WTC11 (cell line): ENCODE data around the gene MACROD2. TPM values are rescaled to one million over a fixed set of nuclear protein-coding genes. Genes with fewer than 3 reads are reported as not detected.

Source experiments
- ATAC-seq: fragments of 200-7000 bp; cut with Tn5 transposase; 2 replicates; pipeline ENCODE4 v1.10.0; 2021; ENCODE audit warnings: mild to moderate bottlenecking, moderate library complexity
- CTCF ChIA-PET: fragments of 300-600 bp; sonication (Branson Sonifier 250); formaldehyde crosslinking; loops from one replicate; lab custom pipeline; 2021; ENCODE audit warnings: antibody characterized with exemption; lab: Charles Lee
- POLR2A ChIA-PET: fragments of 350-600 bp; sonication (Branson Sonifier 250); formaldehyde crosslinking; loops from one replicate; lab custom pipeline; 2021; ENCODE audit warnings: antibody characterized with exemption; lab: Charles Lee
- DNase-seq: peaks from one replicate; pipeline ENCODE4 v3.0.0; 2021; ENCODE audit warnings: low spot score
- H3K27ac Mint-ChIP-seq: 2 replicates; pipeline ENCODE4 v1.8.0; 2021; ENCODE audit warnings: mixed read lengths
- H3K27me3 Mint-ChIP-seq: 2 replicates; pipeline ENCODE4 v1.8.0; 2021; ENCODE audit warnings: low read depth, mild to moderate bottlenecking, moderate library complexity, mixed read lengths
- H3K36me3 Mint-ChIP-seq: 2 replicates; pipeline ENCODE4 v1.8.0; 2021; ENCODE audit warnings: mixed read lengths
- H3K4me1 Mint-ChIP-seq: 2 replicates; pipeline ENCODE4 v1.8.0; 2022; ENCODE audit warnings: mixed read lengths
- H3K4me3 Mint-ChIP-seq: 2 replicates; pipeline ENCODE4 v1.8.0; 2021; ENCODE audit warnings: mild to moderate bottlenecking, moderate library complexity, mixed read lengths
- H3K9me3 Mint-ChIP-seq: 2 replicates; pipeline ENCODE4 v1.8.0; 2021; ENCODE audit warnings: mixed read lengths
- CREM ChIP-seq: sonication (generic); formaldehyde crosslinking; IDR thresholded peaks from 2 replicates; pipeline ENCODE4 v1.8.1; 2022; ENCODE audit warnings: mild to moderate bottlenecking, missing genetic modification reagents, moderate library complexity
- GRHL2 ChIP-seq: fragments of 250-450 bp; sonication (Bioruptor Pico); IDR thresholded peaks from 2 replicates; pipeline ENCODE4 v1.8.0; 2022; ENCODE audit warnings: mild to moderate bottlenecking, moderate library complexity; ENCODE audit not compliant: insufficient replicate concordance, severe bottlenecking
- HMGA2 ChIP-seq: fragments of 250-450 bp; sonication (Bioruptor Pico); IDR thresholded peaks from 2 replicates; pipeline ENCODE4 v1.4.0; 2021; ENCODE audit warnings: mild to moderate bottlenecking, moderate library complexity
- IRF2 ChIP-seq: sonication (generic); formaldehyde crosslinking; IDR thresholded peaks from 2 replicates; pipeline ENCODE4 v1.8.0; 2022; ENCODE audit warnings: low read depth, missing genetic modification reagents, borderline replicate concordance
- KAT7 ChIP-seq: sonication (generic); formaldehyde crosslinking; IDR thresholded peaks from 2 replicates; pipeline ENCODE4 v1.8.1; 2023; ENCODE audit warnings: missing genetic modification reagents, mild to moderate bottlenecking, borderline replicate concordance
- NFE2L1 ChIP-seq: sonication (generic); formaldehyde crosslinking; IDR thresholded peaks from 2 replicates; pipeline ENCODE4 v1.8.1; 2023; ENCODE audit warnings: missing genetic modification reagents
- PRRX2 ChIP-seq: fragments of 250-450 bp; sonication (Bioruptor Pico); IDR thresholded peaks from 2 replicates; pipeline ENCODE4 v1.8.0; 2021; ENCODE audit warnings: mild to moderate bottlenecking
- SMAD3 ChIP-seq: sonication (generic); formaldehyde crosslinking; IDR thresholded peaks from 2 replicates; pipeline ENCODE4 v1.8.0; 2022; ENCODE audit warnings: missing genetic modification reagents, mild to moderate bottlenecking, borderline replicate concordance
- SMAD4 ChIP-seq: sonication (generic); formaldehyde crosslinking; IDR thresholded peaks from 2 replicates; pipeline ENCODE4 v1.8.0; 2022; ENCODE audit warnings: mild to moderate bottlenecking, missing genetic modification reagents
- SP1 ChIP-seq: sonication (generic); formaldehyde crosslinking; conservative IDR thresholded peaks from 2 replicates; pipeline ENCODE4 v1.8.1; 2022; ENCODE audit warnings: missing genetic modification reagents
- TCF7 ChIP-seq: sonication (generic); formaldehyde crosslinking; IDR thresholded peaks from 2 replicates; pipeline ENCODE4 v1.8.0; 2022; ENCODE audit warnings: mild to moderate bottlenecking, low read depth, missing genetic modification reagents, moderate library complexity
- TEAD1 ChIP-seq: sonication (generic); formaldehyde crosslinking; IDR thresholded peaks from 2 replicates; pipeline ENCODE4 v1.8.0; 2022; ENCODE audit warnings: mild to moderate bottlenecking, missing genetic modification reagents
- ZNF138 ChIP-seq: sonication (generic); formaldehyde crosslinking; conservative IDR thresholded peaks from 2 replicates; pipeline ENCODE4 v1.8.1; 2022; ENCODE audit warnings: mild to moderate bottlenecking, moderate library complexity, missing genetic modification reagents
- ZNF423 ChIP-seq: fragments of 250-450 bp; sonication (Bioruptor Pico); IDR thresholded peaks from 2 replicates; pipeline ENCODE4 v2.1.2; 2022; ENCODE audit warnings: mild to moderate bottlenecking, moderate library complexity
- total RNA-seq: library from RNA; stranded (reverse); gene quantifications from 3 replicates; pipeline ENCODE4 v1.2.3, GENCODE V29; 2021
- TF ChIP-seq, protein P1 (sequence below): fragments of 250-450 bp; sonication (Bioruptor Pico); IDR thresholded peaks from 2 replicates; pipeline ENCODE4 v1.9.0; 2021; ENCODE audit warnings: mild to moderate bottlenecking
- TF ChIP-seq, protein P2 (sequence below): fragments of 250-450 bp; sonication (Bioruptor Pico); IDR thresholded peaks from 2 replicates; pipeline ENCODE4 v2.1.2; 2022; ENCODE audit warnings: mild to moderate bottlenecking, moderate library complexity
- TF ChIP-seq, protein P3 (sequence below): sonication (generic); formaldehyde crosslinking; conservative IDR thresholded peaks from 2 replicates; pipeline ENCODE4 v1.8.1; 2023; ENCODE audit warnings: mild to moderate bottlenecking, low read depth, missing genetic modification reagents, moderate library complexity
- TF ChIP-seq, protein P4 (sequence below): sonication (generic); formaldehyde crosslinking; IDR thresholded peaks from 2 replicates; pipeline ENCODE4 v1.8.0; 2022; ENCODE audit warnings: mild to moderate bottlenecking, missing genetic modification reagents
- TF ChIP-seq, protein P5 (sequence below): sonication (generic); formaldehyde crosslinking; IDR thresholded peaks from 2 replicates; pipeline ENCODE4 v1.8.1; 2022; ENCODE audit warnings: low read depth, mild to moderate bottlenecking, moderate library complexity, missing genetic modification reagents, borderline replicate concordance
- TF ChIP-seq, protein P6 (sequence below): sonication (generic); formaldehyde crosslinking; IDR thresholded peaks from 2 replicates; pipeline ENCODE4 v1.8.0; 2022; ENCODE audit warnings: mild to moderate bottlenecking, missing genetic modification reagents
- TF ChIP-seq, protein P7 (sequence below): sonication (generic); formaldehyde crosslinking; IDR thresholded peaks from 2 replicates; pipeline ENCODE4 v1.8.1; 2023; ENCODE audit warnings: mild to moderate bottlenecking, missing genetic modification reagents

Gene MACROD2
- total RNA-seq, 1 experiment from 2014 or later, result 4.1 TPM

DNA sequence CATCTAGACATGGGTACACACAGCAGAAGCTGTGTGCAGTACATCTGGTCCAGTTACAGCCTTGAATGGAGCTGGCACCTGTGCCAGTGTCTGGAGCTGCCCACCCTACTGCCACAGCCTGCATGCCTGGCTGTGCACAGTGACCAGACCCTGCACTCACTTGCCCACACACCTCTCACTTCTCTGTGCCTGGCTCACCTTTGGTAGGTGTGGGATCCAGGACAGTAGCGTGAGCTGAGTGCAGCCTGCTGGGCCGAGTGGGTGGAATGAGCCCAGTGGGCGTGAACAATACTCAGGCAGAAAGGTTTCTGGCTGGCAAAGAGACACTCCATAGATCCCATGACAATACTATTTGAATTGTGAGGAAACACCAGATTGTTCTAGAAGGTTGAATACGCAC is 1181.6 kb downstream of the MACROD2 start:
- Mint-ChIP-seq H3K4me3 (no peak overlapping the region), H3K9me3 (peaks cover 3% of the 10 kb centered on the region; the same call in 1 of the 2 replicates), H3K36me3 (no peaks in the 10 kb centered on the region), H3K27me3 (no peaks in the 10 kb centered on the region), H3K27ac (no peak overlapping the region), H3K4me1 (no peaks in the 10 kb centered on the region)
- no peak for DNase-seq
- ChIA-PET POLR2A (no interaction called here), CTCF (no interaction called here)
- no peak for ATAC-seq
- no peak for TF ChIP-seq NFE2L1 (CRISPR knock-in tag)
- TF ChIP-seq GRHL2 (CRISPR knock-in tag), result no peak
- TF ChIP-seq, protein P1, sequence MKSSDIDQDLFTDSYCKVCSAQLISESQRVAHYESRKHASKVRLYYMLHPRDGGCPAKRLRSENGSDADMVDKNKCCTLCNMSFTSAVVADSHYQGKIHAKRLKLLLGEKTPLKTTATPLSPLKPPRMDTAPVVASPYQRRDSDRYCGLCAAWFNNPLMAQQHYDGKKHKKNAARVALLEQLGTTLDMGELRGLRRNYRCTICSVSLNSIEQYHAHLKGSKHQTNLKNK, result no peak
- no peak for TF ChIP-seq HMGA2 (CRISPR knock-in tag)
- no peak for TF ChIP-seq IRF2 (CRISPR knock-in tag)
- no peak for TF ChIP-seq SP1
- TF ChIP-seq, protein P2, sequence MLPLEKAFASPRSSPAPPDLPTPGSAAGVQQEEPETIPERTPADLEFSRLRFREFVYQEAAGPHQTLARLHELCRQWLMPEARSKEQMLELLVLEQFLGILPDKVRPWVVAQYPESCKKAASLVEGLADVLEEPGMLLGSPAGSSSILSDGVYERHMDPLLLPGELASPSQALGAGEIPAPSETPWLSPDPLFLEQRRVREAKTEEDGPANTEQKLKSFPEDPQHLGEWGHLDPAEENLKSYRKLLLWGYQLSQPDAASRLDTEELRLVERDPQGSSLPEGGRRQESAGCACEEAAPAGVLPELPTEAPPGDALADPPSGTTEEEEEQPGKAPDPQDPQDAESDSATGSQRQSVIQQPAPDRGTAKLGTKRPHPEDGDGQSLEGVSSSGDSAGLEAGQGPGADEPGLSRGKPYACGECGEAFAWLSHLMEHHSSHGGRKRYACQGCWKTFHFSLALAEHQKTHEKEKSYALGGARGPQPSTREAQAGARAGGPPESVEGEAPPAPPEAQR (CRISPR knock-in tag), result no peak
- no peak for TF ChIP-seq TEAD1 (CRISPR knock-in tag)

DNA sequence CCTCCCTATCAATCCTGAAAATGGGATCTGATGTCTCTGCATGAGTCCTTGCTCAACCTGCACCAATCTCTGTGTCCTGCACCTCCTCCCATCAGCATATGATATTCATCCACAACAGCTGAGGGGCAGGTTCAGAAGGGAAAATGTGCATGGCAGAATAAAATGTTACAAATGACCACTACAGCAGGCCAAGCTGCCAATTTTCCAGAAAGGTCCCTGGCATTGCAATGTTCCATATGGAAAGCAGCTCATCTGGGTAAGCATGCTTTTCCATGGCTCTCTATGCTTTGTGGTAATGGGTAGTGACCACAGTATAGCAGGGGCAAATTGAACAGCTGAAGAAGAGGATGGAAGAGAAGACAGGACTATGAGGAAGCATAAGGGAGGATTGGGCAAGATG is 1183.3 kb downstream of the MACROD2 start:
- Mint-ChIP-seq H3K4me1 (no peaks in the 10 kb centered on the region), H3K36me3 (no peaks in the 10 kb centered on the region), H3K4me3 (no peak overlapping the region), H3K27me3 (no peaks in the 10 kb centered on the region), H3K27ac (no peak overlapping the region), H3K9me3 (peaks cover 3% of the 10 kb centered on the region; the same call in 1 of the 2 replicates)
- ChIA-PET CTCF (no interaction called here), POLR2A (no interaction called here)
- ATAC-seq, result no peak
- no peak for DNase-seq
- TF ChIP-seq KAT7 (no peak), TCF7 (no peak), PRRX2 (CRISPR knock-in tag) (no peak), ZNF423 (no peak), SMAD4 (CRISPR knock-in tag) (no peak), CREM (CRISPR knock-in tag) (no peak), ZNF138 (CRISPR knock-in tag) (no peak), IRF2 (CRISPR knock-in tag) (no peak), SMAD3 (CRISPR knock-in tag) (no peak)
- TF ChIP-seq, protein P2 (CRISPR knock-in tag), result no peak
- TF ChIP-seq, protein P3, sequence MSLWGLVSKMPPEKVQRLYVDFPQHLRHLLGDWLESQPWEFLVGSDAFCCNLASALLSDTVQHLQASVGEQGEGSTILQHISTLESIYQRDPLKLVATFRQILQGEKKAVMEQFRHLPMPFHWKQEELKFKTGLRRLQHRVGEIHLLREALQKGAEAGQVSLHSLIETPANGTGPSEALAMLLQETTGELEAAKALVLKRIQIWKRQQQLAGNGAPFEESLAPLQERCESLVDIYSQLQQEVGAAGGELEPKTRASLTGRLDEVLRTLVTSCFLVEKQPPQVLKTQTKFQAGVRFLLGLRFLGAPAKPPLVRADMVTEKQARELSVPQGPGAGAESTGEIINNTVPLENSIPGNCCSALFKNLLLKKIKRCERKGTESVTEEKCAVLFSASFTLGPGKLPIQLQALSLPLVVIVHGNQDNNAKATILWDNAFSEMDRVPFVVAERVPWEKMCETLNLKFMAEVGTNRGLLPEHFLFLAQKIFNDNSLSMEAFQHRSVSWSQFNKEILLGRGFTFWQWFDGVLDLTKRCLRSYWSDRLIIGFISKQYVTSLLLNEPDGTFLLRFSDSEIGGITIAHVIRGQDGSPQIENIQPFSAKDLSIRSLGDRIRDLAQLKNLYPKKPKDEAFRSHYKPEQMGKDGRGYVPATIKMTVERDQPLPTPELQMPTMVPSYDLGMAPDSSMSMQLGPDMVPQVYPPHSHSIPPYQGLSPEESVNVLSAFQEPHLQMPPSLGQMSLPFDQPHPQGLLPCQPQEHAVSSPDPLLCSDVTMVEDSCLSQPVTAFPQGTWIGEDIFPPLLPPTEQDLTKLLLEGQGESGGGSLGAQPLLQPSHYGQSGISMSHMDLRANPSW (CRISPR knock-in tag), result no peak
- TF ChIP-seq, protein P1, result no peak
- TF ChIP-seq, protein P4, sequence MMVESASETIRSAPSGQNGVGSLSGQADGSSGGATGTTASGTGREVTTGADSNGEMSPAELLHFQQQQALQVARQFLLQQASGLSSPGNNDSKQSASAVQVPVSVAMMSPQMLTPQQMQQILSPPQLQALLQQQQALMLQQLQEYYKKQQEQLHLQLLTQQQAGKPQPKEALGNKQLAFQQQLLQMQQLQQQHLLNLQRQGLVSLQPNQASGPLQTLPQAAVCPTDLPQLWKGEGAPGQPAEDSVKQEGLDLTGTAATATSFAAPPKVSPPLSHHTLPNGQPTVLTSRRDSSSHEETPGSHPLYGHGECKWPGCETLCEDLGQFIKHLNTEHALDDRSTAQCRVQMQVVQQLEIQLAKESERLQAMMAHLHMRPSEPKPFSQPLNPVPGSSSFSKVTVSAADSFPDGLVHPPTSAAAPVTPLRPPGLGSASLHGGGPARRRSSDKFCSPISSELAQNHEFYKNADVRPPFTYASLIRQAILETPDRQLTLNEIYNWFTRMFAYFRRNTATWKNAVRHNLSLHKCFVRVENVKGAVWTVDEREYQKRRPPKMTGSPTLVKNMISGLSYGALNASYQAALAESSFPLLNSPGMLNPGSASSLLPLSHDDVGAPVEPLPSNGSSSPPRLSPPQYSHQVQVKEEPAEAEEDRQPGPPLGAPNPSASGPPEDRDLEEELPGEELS (CRISPR knock-in tag), result no peak
- TF ChIP-seq, protein P5, sequence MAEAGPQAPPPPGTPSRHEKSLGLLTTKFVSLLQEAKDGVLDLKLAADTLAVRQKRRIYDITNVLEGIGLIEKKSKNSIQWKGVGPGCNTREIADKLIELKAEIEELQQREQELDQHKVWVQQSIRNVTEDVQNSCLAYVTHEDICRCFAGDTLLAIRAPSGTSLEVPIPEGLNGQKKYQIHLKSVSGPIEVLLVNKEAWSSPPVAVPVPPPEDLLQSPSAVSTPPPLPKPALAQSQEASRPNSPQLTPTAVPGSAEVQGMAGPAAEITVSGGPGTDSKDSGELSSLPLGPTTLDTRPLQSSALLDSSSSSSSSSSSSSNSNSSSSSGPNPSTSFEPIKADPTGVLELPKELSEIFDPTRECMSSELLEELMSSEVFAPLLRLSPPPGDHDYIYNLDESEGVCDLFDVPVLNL (CRISPR knock-in tag), result no peak
- TF ChIP-seq, protein P6, sequence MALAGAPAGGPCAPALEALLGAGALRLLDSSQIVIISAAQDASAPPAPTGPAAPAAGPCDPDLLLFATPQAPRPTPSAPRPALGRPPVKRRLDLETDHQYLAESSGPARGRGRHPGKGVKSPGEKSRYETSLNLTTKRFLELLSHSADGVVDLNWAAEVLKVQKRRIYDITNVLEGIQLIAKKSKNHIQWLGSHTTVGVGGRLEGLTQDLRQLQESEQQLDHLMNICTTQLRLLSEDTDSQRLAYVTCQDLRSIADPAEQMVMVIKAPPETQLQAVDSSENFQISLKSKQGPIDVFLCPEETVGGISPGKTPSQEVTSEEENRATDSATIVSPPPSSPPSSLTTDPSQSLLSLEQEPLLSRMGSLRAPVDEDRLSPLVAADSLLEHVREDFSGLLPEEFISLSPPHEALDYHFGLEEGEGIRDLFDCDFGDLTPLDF (CRISPR knock-in tag), result no peak
- TF ChIP-seq, protein P7, sequence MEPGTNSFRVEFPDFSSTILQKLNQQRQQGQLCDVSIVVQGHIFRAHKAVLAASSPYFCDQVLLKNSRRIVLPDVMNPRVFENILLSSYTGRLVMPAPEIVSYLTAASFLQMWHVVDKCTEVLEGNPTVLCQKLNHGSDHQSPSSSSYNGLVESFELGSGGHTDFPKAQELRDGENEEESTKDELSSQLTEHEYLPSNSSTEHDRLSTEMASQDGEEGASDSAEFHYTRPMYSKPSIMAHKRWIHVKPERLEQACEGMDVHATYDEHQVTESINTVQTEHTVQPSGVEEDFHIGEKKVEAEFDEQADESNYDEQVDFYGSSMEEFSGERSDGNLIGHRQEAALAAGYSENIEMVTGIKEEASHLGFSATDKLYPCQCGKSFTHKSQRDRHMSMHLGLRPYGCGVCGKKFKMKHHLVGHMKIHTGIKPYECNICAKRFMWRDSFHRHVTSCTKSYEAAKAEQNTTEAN (CRISPR knock-in tag), result no peak
